BLaER1 treated with 17β-estradiol and CSF1 and Interleukin-3, amounts not matched to agents 10 nM and 100 nM (cell line): ENCODE measurements around the gene CLEC17A.
"Not testable (repeated sequence)": the region's sequence is repeated elsewhere in the genome, so short reads cannot be mapped to it uniquely, and the experiment has no call there.

ENCODE experiments used
- H3K27ac ChIP-seq, 11 experiments: shearing (Covaris generic); formaldehyde crosslinking; 2 replicates each; pipeline ENCODE4 v1.8.1; 2022
- H3K27me3 ChIP-seq, 11 experiments: shearing (Covaris generic); formaldehyde crosslinking; 2 replicates each; pipeline ENCODE4 v1.8.1; 2022
- H3K36me3 ChIP-seq, 11 experiments: shearing (Covaris generic); formaldehyde crosslinking; 2 replicates each; pipeline ENCODE4 v1.8.1; 2022
- H3K4me1 ChIP-seq, 10 experiments: shearing (Covaris generic); formaldehyde crosslinking; 2 replicates each; pipeline ENCODE4 v1.8.1; 2022
- H3K4me2 ChIP-seq, 11 experiments: shearing (Covaris generic); formaldehyde crosslinking; 2 replicates each; pipeline ENCODE4 v1.8.1; 2022
- H3K4me3 ChIP-seq, 10 experiments: shearing (Covaris generic); formaldehyde crosslinking; 2 replicates each; pipeline ENCODE4 v1.8.1; 2022
- H3K9ac ChIP-seq, 11 experiments: shearing (Covaris generic); formaldehyde crosslinking; 2 replicates each; pipeline ENCODE4 v1.8.1; 2022
- H3K9me3 ChIP-seq, 11 experiments: shearing (Covaris generic); formaldehyde crosslinking; replicated peaks in 1 of 11; 2 replicates each; pipeline ENCODE4 v1.8.1; 2022
- H4K20me1 ChIP-seq, 11 experiments: shearing (Covaris generic); formaldehyde crosslinking; 2 replicates each; pipeline ENCODE4 v1.8.1; 2022
- Cebpa-rat ChIP-seq, 11 experiments: shearing (Covaris generic); IDR thresholded peaks; 2 replicates each; pipeline ENCODE4 v1.8.1; 2022

Gene CLEC17A

DNA sequence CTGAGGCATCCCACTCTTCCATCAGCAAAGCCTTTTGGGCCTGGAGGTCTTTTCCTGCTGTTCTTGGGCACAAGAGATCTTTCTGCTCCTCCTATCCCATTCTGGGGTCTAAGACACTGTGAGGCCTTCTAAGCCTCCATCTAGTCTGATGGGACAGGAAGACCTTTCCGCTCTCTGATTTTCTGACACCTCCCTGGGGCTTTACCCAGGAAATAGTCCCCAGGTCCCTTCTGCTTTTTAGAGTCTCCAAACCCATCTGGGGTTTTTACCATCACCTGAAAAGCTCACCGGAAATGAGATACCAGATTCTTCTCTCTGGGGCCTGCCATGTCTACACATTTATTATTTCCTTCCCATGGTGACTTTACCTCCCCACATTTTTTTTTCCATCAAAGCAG lies 21.1 kb downstream of the CLEC17A start:
- no peak for TF ChIP-seq Cebpa-rat (IDR thresholded peaks at IDR 0.05)
- Histone ChIP-seq H3K4me3 (no peak overlapping the region), H3K4me1 (peaks cover 21 to 56% (median 33%) of the 10 kb centered on the region in 10 experiments), H3K9ac (peak overlapping the region in 1 of 11 experiments; percentile 15; a peak in 1 of 22 replicates), H4K20me1 (no peaks in the 10 kb centered on the region), H3K36me3 (peaks cover 0 to 25% (median 0%) of the 10 kb centered on the region in 11 experiments; a peak in 6 of 22 replicates), H3K4me2 (peak overlapping the region; percentile 37 to 86 (median 67)), H3K27me3 (peaks cover 5 to 21% (median 16%) of the 10 kb centered on the region in 11 experiments; a peak in 15 of 22 replicates), H3K9me3 (peaks cover 14 to 27% (median 19%) of the 10 kb centered on the region in 11 experiments), H3K27ac (peak overlapping the region in 4 of 11 experiments; percentile 23 to 48 (median 30); a peak in 4 of 22 replicates)

DNA sequence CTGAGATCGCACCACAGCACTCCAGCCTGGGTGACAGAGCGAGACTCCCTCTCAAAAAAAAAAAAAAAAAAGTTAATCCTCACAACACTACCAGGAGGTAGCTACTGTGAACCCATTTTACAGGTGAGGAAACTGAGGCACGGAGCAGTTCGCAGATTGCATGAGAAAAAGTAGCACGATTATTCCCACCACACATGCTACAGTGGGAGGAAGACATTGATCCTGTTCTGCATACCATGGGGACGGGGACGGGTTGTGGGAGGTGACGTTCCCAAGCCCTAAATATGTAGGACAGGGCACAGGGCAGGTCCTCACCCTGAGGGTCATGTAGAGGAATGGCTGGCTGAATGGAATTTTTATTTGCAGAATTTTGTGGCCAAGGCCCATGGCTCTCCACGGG lies 23.7 kb downstream of the CLEC17A start:
- Histone ChIP-seq H3K27me3 (peaks cover 5 to 21% (median 16%) of the 10 kb centered on the region in 11 experiments; a peak in 15 of 22 replicates), H3K9ac (no peak overlapping the region), H4K20me1 (no peaks in the 10 kb centered on the region), H3K9me3 (peaks cover 14 to 19% (median 17%) of the 10 kb centered on the region in 11 experiments), H3K4me3 (no peak overlapping the region), H3K4me1 (peaks cover 40 to 82% (median 54%) of the 10 kb centered on the region in 10 experiments), H3K27ac (no peak overlapping the region), H3K36me3 (peaks cover 0 to 12% (median 0%) of the 10 kb centered on the region in 11 experiments; a peak in 6 of 22 replicates), H3K4me2 (peak overlapping the region in 4 of 11 experiments; percentile 19 to 77 (median 60); a peak in 7 of 22 replicates)
- TF ChIP-seq Cebpa-rat (IDR thresholded peaks at IDR 0.05): no peak

DNA sequence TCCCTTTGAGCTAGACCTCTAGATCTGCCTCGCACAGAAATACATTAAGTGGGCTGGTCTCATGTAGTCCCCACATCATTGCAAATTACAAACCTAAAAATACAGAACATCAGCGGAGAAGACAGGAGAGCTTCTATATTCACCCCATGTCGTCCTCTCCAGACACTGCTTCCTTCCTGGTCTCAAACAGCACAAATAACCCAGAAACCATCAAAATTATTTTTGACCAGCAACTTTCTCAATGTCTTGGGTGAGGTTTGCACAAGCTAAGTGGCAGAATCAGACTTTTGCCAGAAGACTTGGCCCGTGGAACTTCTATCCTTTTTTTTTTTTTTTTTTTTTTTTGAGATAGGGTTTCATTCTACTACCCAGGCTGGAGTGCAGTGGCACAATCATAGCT lies 28.2 kb downstream of the CLEC17A start:
- peaks cover 0 to 1% (median 0%) of the 10 kb centered on the region in 11 experiments; a peak in 1 of 22 replicates for H3K9me3 ChIP-seq
- no peaks in the 10 kb centered on the region for H4K20me1 ChIP-seq
- 0 out of 22 replicates have a peak, but pooled peaks of 1 of the 11 experiments have one; percentile 18 for TF ChIP-seq Cebpa-rat (IDR thresholded peaks at IDR 0.05)
- peaks cover 40 to 97% (median 71%) of the 10 kb centered on the region in 10 experiments for H3K4me1 ChIP-seq
- no peaks in the 10 kb centered on the region; a peak in 1 of 22 replicates for H3K36me3 ChIP-seq
- peak overlapping the region in 10 of 11 experiments; percentile 29 to 93 (median 87); a peak in 19 of 22 replicates for H3K27ac ChIP-seq
- H3K27me3 ChIP-seq: peaks cover 0 to 8% (median 3%) of the 10 kb centered on the region in 11 experiments; a peak in 10 of 22 replicates
- peak overlapping the region in 2 of 10 experiments; percentile 0 to 43; a peak in 2 of 20 replicates for H3K4me3 ChIP-seq
- H3K9ac ChIP-seq: peak overlapping the region in 9 of 11 experiments; percentile 8 to 76 (median 51); a peak in 15 of 22 replicates
- H3K4me2 ChIP-seq: peak overlapping the region; percentile 43 to 85 (median 80)

GRCh38 chr19:14612242-14612641 lies 29.4 kb downstream of the CLEC17A start:
- peak overlapping the region in 9 of 11 experiments; percentile 83 to 93 (median 87); a peak in 18 of 22 replicates for H3K27ac ChIP-seq
- not testable (repeated sequence) for H3K4me3 ChIP-seq, H3K27me3 ChIP-seq, H4K20me1 ChIP-seq, H3K36me3 ChIP-seq
- H3K4me2 ChIP-seq: peak overlapping the region in 10 of 11 experiments; percentile 66 to 85 (median 81); a peak in 20 of 22 replicates
- H3K4me1 ChIP-seq: peaks cover 40 to 96% (median 77%) of the 10 kb centered on the region in 10 experiments
- H3K9ac ChIP-seq: peak overlapping the region in 3 of 11 experiments; percentile 69 to 76 (median 73); a peak in 8 of 22 replicates
- peaks cover 0 to 11% (median 0%) of the 10 kb centered on the region in 11 experiments; a peak in 5 of 22 replicates for H3K9me3 ChIP-seq

- no peak for TF ChIP-seq Cebpa-rat (IDR thresholded peaks at IDR 0.05)
- Histone ChIP-seq H3K9ac (peak overlapping the region in 9 of 11 experiments; percentile 4 to 78 (median 72); a peak in 11 of 22 replicates), H3K4me1 (peaks cover 40 to 98% (median 77%) of the 10 kb centered on the region in 10 experiments), H3K36me3 (no peaks in the 10 kb centered on the region; a peak in 1 of 22 replicates), H3K27me3 (no peaks in the 10 kb centered on the region; a peak in 1 of 22 replicates), H4K20me1 (no peaks in the 10 kb centered on the region), H3K4me3 (no peak overlapping the region), H3K9me3 (peaks cover 0 to 11% (median 0%) of the 10 kb centered on the region in 11 experiments; a peak in 5 of 22 replicates), H3K27ac (peak overlapping the region in 9 of 11 experiments; percentile 83 to 93 (median 87); a peak in 18 of 22 replicates), H3K4me2 (peak overlapping the region; percentile 65 to 85 (median 80); a peak in 21 of 22 replicates)
These were observed 29.8 kb downstream of the CLEC17A start for GRCh38 chr19:14612657-14613056.

GRCh38 chr19:14613399-14614098 lies 30.7 kb downstream of the CLEC17A start:
- Histone ChIP-seq H3K9ac (peak overlapping the region in 10 of 11 experiments; percentile 54 to 78 (median 72); a peak in 20 of 22 replicates), H3K4me1 (peaks cover 40 to 89% (median 77%) of the 10 kb centered on the region in 10 experiments), H3K27ac (peak overlapping the region in 10 of 11 experiments; percentile 67 to 93 (median 87); a peak in 21 of 22 replicates), H3K4me2 (peak overlapping the region; percentile 65 to 85 (median 80)), H3K9me3 (peaks cover under 1 to 17% (median 5%) of the 10 kb centered on the region in 11 experiments; a peak in 20 of 22 replicates)
- H3K4me3 ChIP-seq, H3K36me3 ChIP-seq, H4K20me1 ChIP-seq, H3K27me3 ChIP-seq: not testable (repeated sequence)

GRCh38 chr19:14614099-14614412 lies 31.2 kb downstream of the CLEC17A start:
- peak in 10 of 11 experiments; percentile 41 to 97 (median 92); a peak in 18 of 22 replicates for TF ChIP-seq Cebpa-rat (IDR thresholded peaks at IDR 0.05)

DNA sequence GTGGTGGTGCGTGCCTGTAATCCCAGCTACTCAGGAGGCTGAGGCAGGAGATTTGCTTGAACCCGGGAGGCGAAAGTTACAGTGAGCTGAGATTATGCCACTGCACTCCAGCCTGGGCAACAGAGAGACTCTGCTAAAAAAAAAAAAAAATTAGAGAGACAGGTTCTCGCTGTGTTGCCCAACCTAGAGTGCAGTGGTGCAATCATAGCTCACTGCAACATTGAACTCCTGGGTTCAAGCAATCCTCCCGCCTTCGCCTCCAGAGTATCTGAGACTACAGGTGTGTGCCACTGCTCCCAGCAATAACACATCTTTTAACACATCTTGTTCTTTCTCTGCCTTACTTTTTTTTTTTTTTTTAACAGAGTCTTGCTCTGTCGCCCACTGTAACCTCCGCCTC lies 32.7 kb downstream of the CLEC17A start:
- Histone ChIP-seq H3K36me3 (peaks cover 0 to 21% (median 0%) of the 10 kb centered on the region in 11 experiments; a peak in 5 of 22 replicates), H3K27me3 (no peaks in the 10 kb centered on the region), H4K20me1 (no peaks in the 10 kb centered on the region), H3K4me3 (no peak overlapping the region), H3K9ac (peak overlapping the region in 2 of 11 experiments; percentile 73 to 76; a peak in 4 of 22 replicates), H3K27ac (peak overlapping the region in 9 of 11 experiments; percentile 83 to 93 (median 87); a peak in 16 of 22 replicates), H3K4me1 (peaks cover 35 to 68% (median 64%) of the 10 kb centered on the region in 10 experiments), H3K4me2 (peak overlapping the region in 10 of 11 experiments; percentile 23 to 85 (median 80); a peak in 16 of 22 replicates), H3K9me3 (peaks cover 16 to 34% (median 21%) of the 10 kb centered on the region in 11 experiments)
- TF ChIP-seq Cebpa-rat (IDR thresholded peaks at IDR 0.05): no peak

More at GRCh38 chr19:14614099-14614412, 31.2 kb downstream of the CLEC17A start:
- Histone ChIP-seq H3K9ac (peak overlapping the region in 10 of 11 experiments; percentile 54 to 78 (median 72); a peak in 20 of 22 replicates), H3K4me3 (no peak overlapping the region), H3K27ac (peak overlapping the region in 10 of 11 experiments; percentile 67 to 93 (median 87); a peak in 21 of 22 replicates), H3K27me3 (no peaks in the 10 kb centered on the region; a peak in 1 of 22 replicates), H3K4me2 (peak overlapping the region; percentile 65 to 85 (median 80)), H3K9me3 (peaks cover 5 to 22% (median 10%) of the 10 kb centered on the region in 11 experiments), H3K36me3 (peaks cover 0 to 10% (median 0%) of the 10 kb centered on the region in 11 experiments; a peak in 5 of 22 replicates), H4K20me1 (no peaks in the 10 kb centered on the region), H3K4me1 (peaks cover 40 to 84% (median 74%) of the 10 kb centered on the region in 10 experiments)
